Thymus (tissue), 11 donors: ENCODE results near the gene TECTA. TPM values are rescaled to one million over a fixed set of nuclear protein-coding genes. Genes with fewer than 3 reads are reported as not detected.

Experiments used
- DNase-seq, 9 donors: peaks; one replicate each; pipeline ENCODE4 v3.0.0-alpha.2; 2013; ENCODE audit warnings: low spot score in 9 of 9, low read depth in 6 of 9, missing footprints in 1 of 9
- H3K27ac ChIP-seq, 2 donors: one replicate each; pipeline ENCODE4 v1.5.1; 2013; ENCODE audit warnings: control low read depth in 1 of 2, low read depth in 1 of 2, low read length in 1 of 2, mild to moderate bottlenecking in 1 of 2, moderate library complexity in 1 of 2
- H3K27me3 ChIP-seq, 2 donors: one replicate each; pipeline ENCODE4 v1.5.1; 2013; ENCODE audit warnings: low read length in 1 of 2; ENCODE audit not compliant: control insufficient read depth in 2 of 2, insufficient read depth in 1 of 2
- H3K36me3 ChIP-seq, 2 donors: one replicate each; pipeline ENCODE4 v1.5.1; 2013; ENCODE audit warnings: low read length in 1 of 2, mild to moderate bottlenecking in 1 of 2, moderate library complexity in 1 of 2; ENCODE audit not compliant: control insufficient read depth in 2 of 2, insufficient read depth in 2 of 2
- H3K4me1 ChIP-seq, 2 donors: one replicate each; pipeline ENCODE4 v1.5.1; 2013; ENCODE audit warnings: low read length in 2 of 2; ENCODE audit not compliant: control insufficient read depth in 2 of 2, insufficient read depth in 2 of 2
- H3K4me3 ChIP-seq, 2 donors: one replicate each; pipeline ENCODE4 v1.5.1; 2013; ENCODE audit warnings: low read length in 2 of 2, control low read depth in 1 of 2, mild to moderate bottlenecking in 1 of 2
- H3K9me3 ChIP-seq, 2 donors: one replicate each; pipeline ENCODE4 v1.5.1; 2013; ENCODE audit warnings: low read length in 1 of 2, mild to moderate bottlenecking in 1 of 2; ENCODE audit not compliant: control insufficient read depth in 2 of 2, insufficient read depth in 1 of 2
- WGBS: extraction: QIAGEN DNeasy Blood & Tissue Kit; methylation state at CpG from one replicate; pipeline ENCODE4 v1.1.7; 2013; 5-methylcytosine and 5-hydroxymethylcytosine counted together
- polyA plus RNA-seq: library from polyadenylated mRNA; stranded (reverse); fragments of 200-250 nt; gene quantifications from one replicate; pipeline ENCODE4 v1.2.3, GENCODE V29; 2013
- total RNA-seq: library from RNA; stranded (reverse); fragments of 120-200 nt; gene quantifications from one replicate; pipeline ENCODE4 v1.2.4, GENCODE V29; 2013
- donor health status: healthy.

TECTA gene
- total and polyA plus RNA-seq, 2 donors = 0.19 to 0.71 TPM

DNA sequence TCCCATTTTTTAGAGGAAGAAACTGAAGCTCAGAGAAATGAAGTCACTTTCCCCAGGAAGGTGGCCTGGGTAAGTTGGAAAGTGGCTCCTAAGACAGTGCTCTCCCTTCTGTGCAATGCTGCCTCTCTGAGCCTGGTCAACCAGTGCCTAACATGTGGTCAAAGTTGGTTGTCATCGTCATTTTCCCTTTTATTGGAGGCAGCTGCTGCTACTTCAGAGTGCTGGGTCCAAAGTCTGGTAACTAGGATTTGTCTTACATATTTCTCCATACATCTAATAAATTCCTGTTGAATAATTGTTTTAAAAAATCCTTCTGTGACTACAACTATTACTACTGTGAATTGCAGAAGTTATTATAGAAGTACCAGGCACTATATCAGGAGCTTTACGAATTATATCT lies 48.1 kb downstream of the TECTA start:
- no peak overlapping the region for H3K27ac ChIP-seq
- H3K4me1 ChIP-seq = no peaks in the 10 kb centered on the region
- no peak overlapping the region for H3K4me3 ChIP-seq
- 96% methylated on average over 2 of the region's 2 CpGs for WGBS
- H3K9me3 ChIP-seq = no peaks in the 10 kb centered on the region
- no peak for DNase-seq
- H3K27me3 ChIP-seq = no peaks in the 10 kb centered on the region
- no peaks in the 10 kb centered on the region for H3K36me3 ChIP-seq

DNA sequence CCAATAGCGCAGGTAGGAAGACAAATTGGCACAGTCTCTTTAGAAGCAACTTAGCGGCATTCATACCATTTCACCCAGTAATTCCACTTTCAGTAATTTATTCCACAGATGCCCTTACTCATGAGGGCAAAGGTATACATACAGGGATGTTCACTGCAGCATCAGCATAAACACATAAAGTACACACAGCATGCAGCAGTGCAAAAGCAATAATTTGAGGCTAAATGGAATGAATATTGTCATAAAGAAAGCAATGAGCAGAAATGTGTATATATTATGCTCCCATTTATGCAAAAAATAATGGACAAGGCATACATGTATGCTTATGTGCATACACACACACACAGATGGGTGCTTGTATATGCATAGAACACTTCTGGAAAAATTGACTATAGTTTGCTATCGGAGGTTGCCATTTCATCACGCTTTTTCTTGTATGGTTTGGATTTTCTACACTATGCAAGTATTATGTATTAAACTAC lies 50.2 kb downstream of the TECTA start:
- 97% methylated on average over 4 of the region's 4 CpGs for whole genome bisulfite sequencing
- Histone ChIP-seq H3K36me3 (no peaks in the 10 kb centered on the region), H3K9me3 (no peaks in the 10 kb centered on the region), H3K4me1 (no peaks in the 10 kb centered on the region), H3K27ac (no peak overlapping the region), H3K4me3 (no peak overlapping the region), H3K27me3 (no peaks in the 10 kb centered on the region)
- DNase-seq = no peak

DNA sequence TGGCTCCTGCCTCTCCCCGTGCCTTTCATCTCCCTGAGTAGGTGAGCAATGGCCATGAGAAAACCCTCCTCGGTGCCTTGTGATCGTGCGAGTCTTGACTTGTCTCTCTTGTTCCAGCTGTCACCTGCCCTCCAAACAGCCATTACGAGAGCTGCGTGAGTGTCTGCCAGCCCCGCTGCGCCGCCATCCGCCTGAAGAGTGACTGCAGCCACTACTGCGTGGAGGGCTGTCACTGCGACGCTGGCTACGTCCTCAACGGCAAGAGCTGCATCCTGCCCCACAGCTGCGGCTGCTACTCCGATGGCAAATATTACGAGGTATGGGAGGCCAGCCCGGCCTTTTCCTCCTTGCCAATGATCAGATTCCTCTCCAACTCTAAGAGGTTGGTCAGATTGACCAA lies 51.7 kb downstream of the TECTA start:
- no peak for DNase-seq
- peaks cover 0 to 2% of the 10 kb centered on the region in 2 donors for H3K27me3 ChIP-seq
- H3K36me3 ChIP-seq = no peaks in the 10 kb centered on the region
- no peak overlapping the region for H3K4me3 ChIP-seq
- no peaks in the 10 kb centered on the region for H3K4me1 ChIP-seq
- no peak overlapping the region for H3K27ac ChIP-seq
- no peaks in the 10 kb centered on the region for H3K9me3 ChIP-seq
- WGBS = 96% methylated on average over 19 of the region's 19 CpGs

DNA sequence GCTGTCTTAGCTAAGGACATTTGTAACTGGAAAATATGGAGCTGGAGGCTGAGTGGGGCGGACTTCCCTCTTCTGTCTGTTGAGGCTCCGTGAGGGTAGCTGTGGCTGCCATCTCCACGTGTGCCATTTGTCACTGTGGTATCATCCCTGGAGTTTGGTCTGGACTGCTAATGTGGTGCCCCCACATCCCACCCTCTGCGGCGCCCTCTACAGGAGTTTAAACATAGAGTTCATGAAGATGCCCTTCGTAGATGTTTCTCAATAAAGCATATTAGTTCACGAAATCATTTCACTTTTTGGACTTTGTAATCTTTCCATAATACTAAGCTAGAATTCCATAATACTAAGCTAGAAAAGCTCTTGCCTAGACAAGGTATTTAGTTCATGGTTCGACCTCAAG lies 52.4 kb downstream of the TECTA start:
- WGBS = 80% methylated on average over 8 of the region's 8 CpGs
- Histone ChIP-seq H3K27me3 (peaks cover 0 to 3% of the 10 kb centered on the region in 2 donors), H3K27ac (no peak overlapping the region), H3K4me1 (no peaks in the 10 kb centered on the region), H3K4me3 (no peak overlapping the region), H3K9me3 (no peaks in the 10 kb centered on the region), H3K36me3 (no peaks in the 10 kb centered on the region)
- DNase-seq = no peak

DNA sequence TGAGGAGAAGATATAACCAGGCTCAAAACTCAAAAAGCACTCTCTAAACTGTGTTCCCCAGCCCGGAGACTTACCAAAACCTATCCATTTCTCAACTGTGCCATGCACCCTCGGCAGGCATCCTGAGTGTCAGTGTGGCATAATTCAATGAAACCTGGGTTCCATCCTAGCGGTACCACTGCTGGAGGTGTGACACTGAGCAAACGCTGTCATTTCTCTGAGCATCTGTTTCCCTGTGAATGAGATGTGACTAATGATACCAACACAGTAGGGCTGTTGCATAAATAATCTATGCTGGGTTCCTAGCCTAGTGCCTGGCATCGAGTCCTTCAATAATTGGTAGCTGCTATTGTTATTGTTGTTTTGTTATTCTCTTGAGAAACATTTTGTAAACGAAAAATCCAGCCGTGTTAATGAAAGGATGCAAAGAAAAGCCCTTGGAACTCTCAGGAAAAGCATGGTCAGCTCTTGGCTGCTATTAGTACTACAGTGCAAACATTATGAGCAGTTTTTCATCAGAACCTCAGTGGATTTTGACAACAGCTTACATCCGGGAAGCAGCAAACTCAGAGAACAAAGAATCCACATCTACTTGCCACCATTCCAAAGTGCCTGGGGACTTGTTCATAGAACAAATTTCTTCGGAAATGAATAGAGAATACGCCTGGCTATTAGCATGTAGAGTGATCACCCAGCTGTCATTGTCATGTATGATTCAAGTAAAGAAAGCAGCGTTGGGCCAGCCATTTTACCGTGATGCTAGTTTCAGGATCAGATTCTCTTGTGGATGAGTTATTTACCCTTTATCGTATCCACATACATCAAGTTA lies 53.7 kb downstream of the TECTA start:
- no peak for DNase-seq
- Histone ChIP-seq H3K36me3 (no peaks in the 10 kb centered on the region), H3K4me1 (no peaks in the 10 kb centered on the region), H3K9me3 (no peaks in the 10 kb centered on the region), H3K4me3 (no peak overlapping the region), H3K27me3 (peaks cover 0 to 3% of the 10 kb centered on the region in 2 donors), H3K27ac (no peak overlapping the region)
- 93% methylated on average over 13 of the region's 13 CpGs for WGBS

DNA sequence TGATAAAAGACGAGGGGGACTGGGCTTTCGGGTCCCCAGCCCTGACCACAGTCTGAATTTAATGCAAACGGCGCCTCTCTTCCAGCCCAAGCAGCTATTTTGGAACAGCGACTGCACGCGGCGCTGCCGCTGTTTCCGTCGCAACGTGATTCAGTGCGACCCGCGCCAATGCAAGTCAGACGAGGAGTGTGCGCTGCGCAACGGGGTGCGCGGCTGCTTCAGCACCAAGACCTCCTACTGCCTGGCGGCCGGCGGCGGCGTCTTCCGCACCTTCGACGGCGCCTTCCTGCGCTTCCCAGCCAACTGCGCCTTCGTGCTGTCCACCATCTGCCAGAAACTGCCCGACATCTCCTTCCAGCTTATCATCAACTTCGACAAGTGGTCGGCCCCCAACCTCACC lies 56.7 kb downstream of the TECTA start:
- WGBS = 85% methylated on average over 36 of the region's 36 CpGs
- Histone ChIP-seq H3K4me3 (no peak overlapping the region), H3K27me3 (peaks cover 0 to 3% of the 10 kb centered on the region in 2 donors), H3K4me1 (no peaks in the 10 kb centered on the region), H3K9me3 (no peaks in the 10 kb centered on the region), H3K36me3 (no peaks in the 10 kb centered on the region), H3K27ac (no peak overlapping the region)
- DNase-seq = no peak

DNA sequence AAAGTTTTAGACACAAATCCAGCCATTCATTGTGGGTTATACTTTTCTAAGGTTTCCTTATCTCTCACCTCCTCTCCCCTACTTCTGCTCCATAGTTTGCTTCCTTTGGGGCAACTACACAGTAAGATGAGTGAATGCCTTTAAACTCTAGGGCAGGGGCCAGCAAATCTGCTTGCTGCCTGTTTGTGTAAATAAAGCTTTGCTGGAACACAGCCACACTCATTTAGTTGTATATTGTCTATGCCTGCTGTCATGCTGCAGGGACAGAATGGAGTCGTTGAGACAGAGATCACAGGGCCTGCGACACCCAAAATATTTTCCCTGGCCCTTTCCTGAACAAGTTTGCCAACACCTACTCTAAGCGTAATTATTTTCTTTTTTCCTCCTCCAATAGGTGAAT lies 58.7 kb downstream of the TECTA start:
- Histone ChIP-seq H3K27me3 (peaks cover 0 to 3% of the 10 kb centered on the region in 2 donors), H3K4me3 (no peak overlapping the region), H3K27ac (no peak overlapping the region), H3K9me3 (no peaks in the 10 kb centered on the region), H3K4me1 (no peaks in the 10 kb centered on the region), H3K36me3 (no peaks in the 10 kb centered on the region)
- DNase-seq = no peak
- WGBS = 94% methylated on average over 3 of the region's 3 CpGs

DNA sequence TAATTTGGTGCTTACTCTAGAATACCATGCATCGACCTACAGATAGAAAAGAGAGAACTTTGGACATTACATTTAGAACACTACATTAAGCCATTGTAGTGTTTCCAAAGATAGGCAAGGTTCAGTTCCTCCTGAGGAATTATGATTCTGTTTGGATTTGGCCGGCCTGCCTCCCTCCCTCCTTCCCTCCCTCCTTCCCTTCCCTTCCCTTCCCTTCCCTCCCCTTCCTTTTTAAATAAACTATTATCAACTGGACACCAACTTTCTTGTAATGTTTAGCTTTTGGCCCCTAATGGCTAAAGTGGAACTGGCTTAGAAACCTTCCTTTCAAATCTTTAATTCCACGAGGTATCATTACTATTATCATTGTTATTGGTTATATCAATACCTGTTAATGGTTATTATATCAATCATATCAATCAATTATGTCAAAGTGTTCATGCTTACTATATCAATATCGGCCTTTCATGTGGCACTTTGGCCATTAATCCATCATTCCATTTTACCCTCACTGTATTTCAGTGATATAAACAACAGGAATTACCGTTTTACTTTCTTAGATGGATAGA lies 60.4 kb downstream of the TECTA start:
- DNase-seq = no peak
- H3K9me3 ChIP-seq = no peaks in the 10 kb centered on the region
- WGBS = 81% methylated on average over 5 of the region's 5 CpGs

DNA sequence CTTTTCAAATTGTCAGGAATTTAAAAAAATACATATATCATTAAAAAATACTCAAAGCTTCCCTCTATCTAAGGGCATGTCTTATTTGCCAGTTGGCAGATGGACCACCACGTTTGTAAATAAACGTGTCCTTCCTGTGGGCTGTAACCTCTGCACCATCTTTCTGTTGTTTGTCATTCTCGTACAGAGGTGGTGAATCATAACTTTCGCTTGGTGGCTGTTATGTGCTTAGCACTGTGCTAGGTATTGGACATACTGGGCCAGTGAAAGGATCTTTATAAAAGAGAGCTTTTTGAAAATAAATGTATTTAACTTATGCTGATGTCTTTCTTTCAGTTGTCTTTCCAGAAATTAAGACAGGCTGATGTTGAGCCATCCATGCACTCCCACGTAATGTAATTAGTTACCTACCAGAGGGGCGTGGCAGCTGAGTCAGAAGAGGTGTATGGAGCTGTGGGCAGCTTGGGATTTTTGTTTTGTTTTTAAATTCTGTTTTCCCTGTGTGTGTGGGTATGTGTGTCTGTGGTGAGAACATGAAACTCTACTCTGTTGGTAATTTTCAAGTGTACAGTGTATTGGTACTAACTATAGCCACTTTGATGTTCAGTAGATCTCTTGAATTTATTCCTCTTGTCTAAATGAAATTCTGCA lies 62.7 kb downstream of the TECTA start:
- no peaks in the 10 kb centered on the region for H3K4me1 ChIP-seq
- no peaks in the 10 kb centered on the region for H3K36me3 ChIP-seq
- 81% methylated on average over 6 of the region's 6 CpGs for WGBS
- no peak overlapping the region for H3K4me3 ChIP-seq
- no peak for DNase-seq
- H3K27ac ChIP-seq = no peak overlapping the region
- H3K9me3 ChIP-seq = no peaks in the 10 kb centered on the region
- H3K27me3 ChIP-seq = no peaks in the 10 kb centered on the region

More for the DNA sequence above, 60.4 kb downstream of the TECTA start:
- no peaks in the 10 kb centered on the region for H3K36me3 ChIP-seq
- H3K27me3 ChIP-seq = peaks cover 0 to 3% of the 10 kb centered on the region in 2 donors
- H3K27ac ChIP-seq = no peak overlapping the region
- H3K4me1 ChIP-seq = no peaks in the 10 kb centered on the region
- no peak overlapping the region for H3K4me3 ChIP-seq
